HEK293 (cell line): ENCODE data around the gene TDP2.

Source experiments
- CTCF ChIA-PET: fragments of 350-600 bp; formaldehyde crosslinking; extraction: SDS; loops from one replicate; lab custom pipeline; 2021; ENCODE audit warnings: antibody characterized with exemption; lab: Yijun Ruan, JAX
- POLR2A ChIA-PET: fragments of 300-600 bp; formaldehyde crosslinking; extraction: SDS; loops from one replicate; lab custom pipeline; 2020; ENCODE audit warnings: antibody characterized with exemption, inconsistent platforms; lab: Yijun Ruan, JAX
- H3K27ac ChIP-seq: fragments of 200-500 bp; sonication (Bioruptor generic); 2 replicates; pipeline ENCODE4 v1.5.1; 2014; ENCODE audit warnings: low read depth, low read length, control low read depth, inconsistent platforms; ENCODE audit errors: extremely low read depth
- H3K36me3 ChIP-seq, 2 experiments: fragments of 200-500 bp in 1 of 2; sonication (Bioruptor generic) in 1 of 2; 1 replicate in 1 of 2; 2 replicates in 1 of 2; pipeline ENCODE4 v1.5.1; 2014 to 2017; ENCODE audit warnings: inconsistent platforms in 2 of 2, low read length in 2 of 2; ENCODE audit not compliant: control insufficient read depth in 2 of 2, insufficient read depth in 1 of 2
- H3K4me1 ChIP-seq: fragments of 200-500 bp; sonication (Bioruptor generic); 2 replicates; pipeline ENCODE4 v1.5.1; 2014; ENCODE audit warnings: mild to moderate bottlenecking, low read length, inconsistent platforms; ENCODE audit not compliant: control insufficient read depth, insufficient read depth
- H3K4me3 ChIP-seq: 2 replicates; pipeline ENCODE4 v1.5.1; 2011; ENCODE audit warnings: low read depth, mild to moderate bottlenecking, control low read depth, low read length, moderate library complexity
- H3K9me3 ChIP-seq: fragments of 200-500 bp; sonication (Bioruptor generic); 2 replicates; pipeline ENCODE4 v1.5.1; 2014; ENCODE audit warnings: low read depth, low read length, inconsistent platforms; ENCODE audit not compliant: control insufficient read depth, insufficient read depth
- BCL6B ChIP-seq: fragments of 450-650 bp; formaldehyde crosslinking; IDR thresholded peaks from 2 replicates; pipeline ENCODE4 v1.5.1; 2017; ENCODE audit warnings: missing biosample characterization, missing genetic modification characterization
- GLI4 ChIP-seq: fragments of 450-650 bp; formaldehyde crosslinking; IDR thresholded peaks from 2 replicates; pipeline ENCODE4 v1.5.1; 2016; ENCODE audit warnings: missing biosample characterization, missing genetic modification characterization
- PRDM10 ChIP-seq: fragments of 450-650 bp; formaldehyde crosslinking; IDR thresholded peaks from 2 replicates; pipeline ENCODE4 v1.5.1; 2016; ENCODE audit warnings: missing biosample characterization, missing genetic modification characterization
- SALL2 ChIP-seq: fragments of 450-650 bp; formaldehyde crosslinking; IDR thresholded peaks from 2 replicates; pipeline ENCODE4 v1.5.0; 2017; ENCODE audit warnings: missing biosample characterization, mild to moderate bottlenecking, missing genetic modification characterization, borderline replicate concordance
- ZBTB21 ChIP-seq: fragments of 450-650 bp; formaldehyde crosslinking; IDR thresholded peaks from 2 replicates; pipeline ENCODE4 v1.5.1; 2017; ENCODE audit warnings: missing biosample characterization, missing genetic modification characterization
- ZEB2 ChIP-seq: fragments of 450-650 bp; formaldehyde crosslinking; IDR thresholded peaks from 2 replicates; pipeline ENCODE4 v1.5.1; 2016; ENCODE audit warnings: missing biosample characterization, missing genetic modification characterization
- ZIC2 ChIP-seq: fragments of 450-650 bp; formaldehyde crosslinking; IDR thresholded peaks from 2 replicates; pipeline ENCODE4 v1.5.1; 2016; ENCODE audit warnings: missing biosample characterization, missing genetic modification characterization
- ZNF132 ChIP-seq: fragments of 450-650 bp; formaldehyde crosslinking; IDR thresholded peaks from 2 replicates; pipeline ENCODE4 v1.5.1; 2017; ENCODE audit warnings: missing biosample characterization, missing genetic modification characterization, borderline replicate concordance
- ZNF174 ChIP-seq: fragments of 450-650 bp; formaldehyde crosslinking; IDR thresholded peaks from 2 replicates; pipeline ENCODE4 v1.5.0; 2017; ENCODE audit warnings: missing biosample characterization, mild to moderate bottlenecking, missing genetic modification characterization
- ZNF2 ChIP-seq: fragments of 450-650 bp; formaldehyde crosslinking; IDR thresholded peaks from 2 replicates; pipeline ENCODE4 v1.5.1; 2016; ENCODE audit warnings: missing biosample characterization, missing genetic modification characterization
- ZNF26 ChIP-seq: fragments of 450-650 bp; formaldehyde crosslinking; IDR thresholded peaks from 2 replicates; pipeline ENCODE4 v1.5.1; 2016; ENCODE audit warnings: missing biosample characterization, missing genetic modification characterization
- ZNF335 ChIP-seq: fragments of 450-650 bp; formaldehyde crosslinking; conservative IDR thresholded peaks from 2 replicates; pipeline ENCODE4 v1.5.1; 2016; ENCODE audit warnings: missing biosample characterization, missing genetic modification characterization
- ZNF48 ChIP-seq: fragments of 450-650 bp; formaldehyde crosslinking; IDR thresholded peaks from 2 replicates; pipeline ENCODE4 v1.5.1; 2016; ENCODE audit warnings: missing biosample characterization, missing genetic modification characterization
- ZNF549 ChIP-seq: fragments of 450-650 bp; IDR thresholded peaks from 2 replicates; pipeline ENCODE4 v1.5.1; 2018; ENCODE audit warnings: missing biosample characterization, missing genetic modification characterization, mild to moderate bottlenecking, inconsistent platforms, moderate library complexity
- ZNF629 ChIP-seq: fragments of 450-650 bp; formaldehyde crosslinking; IDR thresholded peaks from 2 replicates; pipeline ENCODE4 v1.5.1; 2017; ENCODE audit warnings: missing biosample characterization, missing genetic modification characterization
- ZNF660 ChIP-seq: fragments of 450-650 bp; IDR thresholded peaks from 2 replicates; pipeline ENCODE4 v1.5.1; 2018; ENCODE audit warnings: missing biosample characterization, mild to moderate bottlenecking, missing genetic modification characterization
- ZNF670 ChIP-seq: fragments of 450-650 bp; formaldehyde crosslinking; IDR thresholded peaks from 2 replicates; pipeline ENCODE4 v1.5.1; 2016; ENCODE audit warnings: missing biosample characterization, missing genetic modification characterization, low read depth
- ZNF76 ChIP-seq: fragments of 450-650 bp; formaldehyde crosslinking; IDR thresholded peaks from 2 replicates; pipeline ENCODE4; 2016; ENCODE audit warnings: low read depth, missing biosample characterization, missing genetic modification characterization, borderline replicate concordance
- TF ChIP-seq, protein P1 (sequence below): fragments of 450-650 bp; formaldehyde crosslinking; IDR thresholded peaks from 2 replicates; pipeline ENCODE4 v1.5.1; 2016; ENCODE audit warnings: missing biosample characterization, missing genetic modification characterization
- TF ChIP-seq, protein P2 (sequence below): fragments of 450-650 bp; formaldehyde crosslinking; IDR thresholded peaks from 2 replicates; pipeline ENCODE4 v1.5.1; 2016; ENCODE audit warnings: missing biosample characterization, missing genetic modification characterization, low read depth

Gene TDP2

GRCh38 chr6:24620637-24621036, 46.1 kb downstream of the TDP2 start (continued):
- TF ChIP-seq BCL6B (no peak), ZNF2 (no peak), ZNF174 (tag by site-specific recombination) (no peak), GLI4 (no peak), SALL2 (tag by site-specific recombination) (no peak)

GRCh38 chr6:24619661-24620060, 47.0 kb downstream of the TDP2 start:
- ChIA-PET POLR2A (no interaction called here), CTCF (interaction anchor here (0.7 to 2.4 kb wide), 2 partner anchors 24 to 36 kb away, joined by 3 to 6 read pairs; no protein-coding TSS in a partner anchor)
- Histone ChIP-seq H3K36me3 (no peaks in the 10 kb centered on the region), H3K9me3 (no peaks in the 10 kb centered on the region), H3K4me3 (no peak overlapping the region), H3K27ac (no peak overlapping the region), H3K4me1 (no peaks in the 10 kb centered on the region)
- TF ChIP-seq ZNF48 (tag by site-specific recombination) (no peak), ZNF76 (no peak), ZNF549 (tag by site-specific recombination) (no peak), ZNF26 (tag by site-specific recombination) (no peak)

DNA sequence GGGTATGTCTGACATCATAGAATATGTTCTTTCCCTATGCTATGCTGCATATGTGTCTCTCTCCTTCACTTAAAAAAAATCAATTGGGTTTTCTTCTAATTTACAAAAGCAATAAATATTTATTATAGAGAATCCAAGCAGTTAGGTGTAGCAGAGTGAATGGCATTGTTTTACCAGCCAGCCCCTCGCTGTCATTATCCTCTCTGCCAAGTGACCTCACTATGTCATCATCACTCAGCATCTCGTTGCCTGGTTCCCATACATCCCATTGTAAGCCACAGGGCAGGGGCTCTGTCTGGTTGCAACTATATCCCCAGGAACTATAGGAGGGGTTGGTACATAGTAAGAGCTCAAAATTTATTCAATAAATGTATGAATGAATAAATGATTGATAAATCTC, 52.1 kb downstream of the TDP2 start:
- TF ChIP-seq PRDM10 (tag by site-specific recombination) (peak; percentile 58), ZNF335 (tag by site-specific recombination) (0 out of 2 replicates have a peak, but pooled peaks have one; percentile 31), ZIC2 (tag by site-specific recombination) (no peak), ZBTB21 (peak; percentile 88), ZNF670 (tag by site-specific recombination) (no peak), ZEB2 (tag by site-specific recombination) (0 out of 2 replicates have a peak, but pooled peaks have one; percentile 18), ZNF629 (peak; percentile 91), ZNF660 (tag by site-specific recombination) (peak; percentile 58), ZNF132 (tag by site-specific recombination) (no peak)
- TF ChIP-seq, protein P1, sequence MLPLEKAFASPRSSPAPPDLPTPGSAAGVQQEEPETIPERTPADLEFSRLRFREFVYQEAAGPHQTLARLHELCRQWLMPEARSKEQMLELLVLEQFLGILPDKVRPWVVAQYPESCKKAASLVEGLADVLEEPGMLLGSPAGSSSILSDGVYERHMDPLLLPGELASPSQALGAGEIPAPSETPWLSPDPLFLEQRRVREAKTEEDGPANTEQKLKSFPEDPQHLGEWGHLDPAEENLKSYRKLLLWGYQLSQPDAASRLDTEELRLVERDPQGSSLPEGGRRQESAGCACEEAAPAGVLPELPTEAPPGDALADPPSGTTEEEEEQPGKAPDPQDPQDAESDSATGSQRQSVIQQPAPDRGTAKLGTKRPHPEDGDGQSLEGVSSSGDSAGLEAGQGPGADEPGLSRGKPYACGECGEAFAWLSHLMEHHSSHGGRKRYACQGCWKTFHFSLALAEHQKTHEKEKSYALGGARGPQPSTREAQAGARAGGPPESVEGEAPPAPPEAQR = no peak
- TF ChIP-seq, protein P2, sequence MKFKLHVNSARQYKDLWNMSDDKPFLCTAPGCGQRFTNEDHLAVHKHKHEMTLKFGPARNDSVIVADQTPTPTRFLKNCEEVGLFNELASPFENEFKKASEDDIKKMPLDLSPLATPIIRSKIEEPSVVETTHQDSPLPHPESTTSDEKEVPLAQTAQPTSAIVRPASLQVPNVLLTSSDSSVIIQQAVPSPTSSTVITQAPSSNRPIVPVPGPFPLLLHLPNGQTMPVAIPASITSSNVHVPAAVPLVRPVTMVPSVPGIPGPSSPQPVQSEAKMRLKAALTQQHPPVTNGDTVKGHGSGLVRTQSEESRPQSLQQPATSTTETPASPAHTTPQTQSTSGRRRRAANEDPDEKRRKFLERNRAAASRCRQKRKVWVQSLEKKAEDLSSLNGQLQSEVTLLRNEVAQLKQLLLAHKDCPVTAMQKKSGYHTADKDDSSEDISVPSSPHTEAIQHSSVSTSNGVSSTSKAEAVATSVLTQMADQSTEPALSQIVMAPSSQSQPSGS = 0 out of 2 replicates have a peak, but pooled peaks have one; percentile 29
- CTCF ChIA-PET = interaction anchor here (1.0 to 2.5 kb wide), 4 partner anchors 12 to 34 kb away, joined by 4 to 14 read pairs (median 4); no protein-coding TSS in a partner anchor
- no peak overlapping the region for H3K4me3 ChIP-seq
- POLR2A ChIA-PET = no interaction called here
- no peaks in the 10 kb centered on the region for H3K4me1 ChIP-seq
- no peaks in the 10 kb centered on the region for H3K9me3 ChIP-seq
- no peak overlapping the region for H3K27ac ChIP-seq
- no peaks in the 10 kb centered on the region for H3K36me3 ChIP-seq
